ENCODE measurements around the gene KIF9.
"Not testable (repeated sequence)": the region's sequence is repeated elsewhere in the genome, so short reads cannot be mapped to it uniquely, and the experiment has no call there.

The KIF9 gene

GRCh38 chr3:47282424-47283192 lies at the start of gene KIF9, which contains the start of gene KLHL18:
Gene KIF9, minus strand, starts transcription at chr3:47282799. Its CDS starts 5,425 bp downstream, at chr3:47277374.
Gene KLHL18, plus strand, starts transcription at chr3:47282944. Its CDS starts 22 bp downstream, at chr3:47282966.
- peak; percentile 97 for DNase-seq

- peak; percentile 49 to 63 for DNase-seq
Observed at GRCh38 chr3:47324278-47324865, 41.8 kb upstream of the KIF9 start.

GRCh38 chr3:47323431-47324277 lies 41.1 kb upstream of the KIF9 start:
- DNase-seq: peak in 1 of 2 donors; percentile 6

DNA sequence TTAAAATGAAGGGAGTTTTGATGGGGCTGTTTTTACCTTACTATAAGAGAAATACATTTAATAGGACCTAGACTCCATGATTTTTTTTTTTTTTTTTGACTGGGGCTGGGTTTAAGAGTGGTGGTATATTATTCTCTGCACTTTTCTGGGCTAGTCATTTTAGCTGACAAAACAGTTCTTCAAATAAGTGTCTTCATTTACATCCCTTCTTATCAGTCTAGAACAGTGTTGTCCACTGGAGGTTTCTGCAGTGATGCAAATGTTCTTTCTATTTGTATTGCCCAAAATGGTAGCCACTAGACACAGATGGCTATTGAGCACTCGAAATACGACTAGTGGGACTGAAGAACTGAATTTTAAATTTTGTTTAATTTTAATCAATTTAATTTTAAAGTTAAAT lies 37.4 kb upstream of the KIF9 start:
- DNase-seq: no peak

GRCh38 chr3:47318916-47319315 lies 36.3 kb upstream of the KIF9 start:
- no peak for DNase-seq

- DNase-seq: not testable (repeated sequence)
Observed at GRCh38 chr3:47316151-47316550, 33.6 kb upstream of the KIF9 start.

GRCh38 chr3:47315069-47315647 lies 32.6 kb upstream of the KIF9 start:
- DNase-seq: no peak

GRCh38 chr3:47314056-47314764 lies 31.6 kb upstream of the KIF9 start:
- no peak for DNase-seq

DNA sequence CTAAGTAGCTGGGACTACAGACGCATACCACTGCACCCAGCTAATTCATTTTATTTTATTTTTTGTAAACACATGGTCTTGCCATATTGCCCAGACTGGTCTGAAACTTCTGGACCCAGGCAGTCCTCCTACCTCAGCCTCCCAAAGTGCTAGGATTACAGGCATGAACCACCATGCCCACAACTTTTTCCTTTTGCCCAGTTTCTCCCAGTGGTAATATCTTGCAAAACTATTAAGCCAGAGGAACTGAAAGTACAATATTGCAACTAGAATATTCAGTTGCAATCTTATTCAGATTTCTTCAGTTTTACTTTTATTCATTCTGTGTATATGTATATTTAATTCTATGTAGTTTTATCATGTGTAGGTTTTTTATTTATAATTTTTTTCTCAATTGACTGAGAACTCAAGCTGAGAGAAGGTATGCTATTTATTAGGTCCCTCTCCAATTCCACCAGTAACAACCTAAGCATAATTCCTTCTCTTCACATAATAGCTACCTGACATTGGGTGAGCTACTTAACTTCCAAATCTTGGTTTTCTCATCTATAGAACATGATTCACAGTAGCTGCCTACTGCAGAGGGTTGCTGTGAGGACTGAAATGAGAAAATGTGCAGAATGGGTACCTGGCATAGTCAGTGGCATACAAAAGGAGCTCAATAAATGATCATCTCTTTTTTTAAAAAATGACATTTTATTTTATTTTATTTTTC lies 30.9 kb upstream of the KIF9 start:
- DNase-seq: no peak

DNA sequence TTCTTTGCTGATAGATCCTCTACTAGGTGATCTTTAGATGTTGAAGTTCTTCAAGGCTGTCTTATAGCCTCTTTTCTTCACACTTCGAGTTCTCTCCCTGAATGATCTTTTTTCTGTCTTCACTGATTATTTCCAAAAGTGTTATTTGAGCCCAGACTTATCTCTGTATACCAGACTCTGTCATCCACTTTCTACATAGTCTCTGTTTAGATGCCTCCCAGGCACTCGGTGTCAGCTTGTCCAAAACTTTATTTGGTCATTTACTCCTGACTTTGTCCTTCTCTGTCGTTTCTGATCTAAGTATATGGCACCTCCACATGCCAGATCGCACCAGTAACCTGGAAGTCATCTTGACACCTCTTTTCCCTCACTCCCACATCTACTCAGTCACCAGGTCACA lies 27.8 kb upstream of the KIF9 start:
- no peak for DNase-seq

DNA sequence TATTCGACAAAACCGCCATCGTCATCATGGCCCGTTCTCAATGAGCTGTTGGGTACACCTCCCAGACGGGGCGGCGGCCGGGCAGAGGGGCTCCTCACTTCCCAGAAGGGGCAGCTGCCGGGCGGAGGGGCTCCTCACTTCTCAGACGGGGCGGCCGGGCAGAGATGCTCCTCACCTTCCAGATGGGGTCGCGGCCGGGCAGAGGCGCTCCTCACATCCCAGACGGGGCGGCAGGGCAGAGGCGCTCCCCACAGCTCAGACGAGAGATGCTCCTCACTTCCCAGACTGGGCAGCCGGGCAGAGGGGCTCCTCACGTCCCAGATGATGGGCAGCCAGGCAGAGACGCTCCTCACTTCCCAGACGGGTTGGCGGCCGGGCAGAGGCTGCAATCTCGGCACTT lies 26.6 kb upstream of the KIF9 start:
- DNase-seq: not testable (repeated sequence)

GRCh38 chr3:47306022-47306421 lies 23.4 kb upstream of the KIF9 start:
- DNase-seq: no peak

GRCh38 chr3:47301456-47301855 lies 18.9 kb upstream of the KIF9 start:
- no peak for DNase-seq

- DNase-seq: no peak
Observed at GRCh38 chr3:47299381-47300318, 17.1 kb upstream of the KIF9 start.

DNA sequence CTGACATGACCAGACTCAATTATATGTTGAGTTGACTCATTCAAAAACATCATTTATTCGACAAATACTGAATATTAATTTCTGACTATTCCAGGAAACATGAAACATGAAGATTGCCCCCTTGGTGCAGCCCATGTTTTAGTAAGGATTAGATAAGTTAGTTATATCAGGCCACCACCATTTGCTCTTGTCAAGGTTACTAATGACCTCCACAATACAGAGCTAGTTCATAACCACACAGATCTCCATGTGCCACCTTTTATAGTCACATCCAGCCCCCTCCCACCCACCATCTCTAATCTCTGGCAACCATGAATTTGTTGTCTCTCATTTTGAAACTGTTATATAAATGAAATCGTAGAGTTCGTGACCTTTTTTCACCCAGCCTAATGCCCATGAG lies 15.8 kb upstream of the KIF9 start:
- no peak for DNase-seq

- no peak for DNase-seq
Observed at GRCh38 chr3:47296562-47297302, 14.1 kb upstream of the KIF9 start.

DNA sequence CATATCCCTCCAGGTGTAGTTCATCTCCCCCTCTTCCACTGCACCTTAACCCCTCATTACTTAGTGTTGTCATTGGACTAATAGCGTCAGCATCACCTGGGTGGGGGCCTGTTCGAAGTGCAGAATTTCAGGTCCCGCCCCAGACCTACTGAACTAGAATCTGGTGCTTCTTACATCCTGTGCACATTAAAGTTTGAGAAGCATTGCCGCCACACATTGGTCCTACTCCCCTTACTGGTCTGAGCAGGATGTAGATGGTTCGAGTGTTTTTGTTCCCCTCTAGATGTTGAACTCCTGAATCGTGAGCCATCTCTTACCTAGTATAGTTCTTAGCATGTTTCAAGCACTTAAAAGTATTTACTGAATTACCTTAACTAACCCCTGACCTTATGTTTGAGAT lies 13.4 kb upstream of the KIF9 start:
- no peak for DNase-seq

- DNase-seq: no peak
Observed at GRCh38 chr3:47295322-47295721, 12.7 kb upstream of the KIF9 start.

GRCh38 chr3:47294392-47294791 lies 11.8 kb upstream of the KIF9 start:
- DNase-seq: no peak

GRCh38 chr3:47293822-47294221 lies 11.2 kb upstream of the KIF9 start:
- no peak for DNase-seq
